ENCODE data around the gene NCOA4. TPM values are rescaled to one million over a fixed set of nuclear protein-coding genes. Genes with fewer than 3 reads are reported as not detected.

NCOA4 gene
- total and polyA plus RNA-seq, 2 donors (not counting 3 experiments of a cell fraction or from before 2014, with no cell fraction given): 62.1 to 127 TPM

DNA sequence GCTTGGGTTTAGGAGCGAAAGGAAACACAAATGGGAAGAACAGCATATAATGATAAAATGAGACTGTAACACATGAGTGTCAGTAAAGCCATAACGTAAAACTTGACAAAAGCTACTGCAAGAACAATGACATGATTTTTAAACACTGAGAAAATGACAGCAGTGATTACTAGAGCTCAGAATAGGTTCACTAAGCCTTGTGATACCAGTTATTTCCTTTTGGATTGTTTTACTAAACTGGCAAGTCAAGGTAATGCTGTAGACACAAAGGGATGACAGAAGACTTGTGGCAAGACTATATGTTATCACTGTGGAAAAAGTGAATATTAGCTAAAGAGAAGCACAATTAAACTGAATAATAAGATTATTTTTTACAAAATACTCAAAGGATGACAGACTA lies 12.7 kb downstream of the NCOA4 start:
- Histone ChIP-seq H3K9me3 (replicated peaks; ENCODE audit: control insufficient read depth, insufficient read depth, low read length) (no peaks in the 10 kb centered on the region), H3K4me3 (replicated peaks in 1 of 3; ENCODE audit: insufficient read depth in 1 of 3, low read depth in 1 of 3, low read length in 3 of 3) (no peak overlapping the region), H3K4me2 (ENCODE audit: insufficient read depth, low read length) (peak overlapping the region; percentile 81), H3K79me2 (ENCODE audit: control insufficient read depth, insufficient read depth, low read length) (peaks cover 80% of the 10 kb centered on the region), H3K36me3 (ENCODE audit: control insufficient read depth in 2 of 2, extremely low read depth in 1 of 2, insufficient read depth in 2 of 2, low read length in 2 of 2) (peaks cover 11 to 16% of the 10 kb centered on the region in 2 experiments), H3K4me1 (ENCODE audit: control insufficient read depth, extremely low read depth, insufficient read depth, low read length) (peaks cover 46% of the 10 kb centered on the region), H3K9ac (replicated peaks; ENCODE audit: extremely low read depth, insufficient read depth, low read length) (peak overlapping the region; percentile 57), H4K20me1 (replicated peaks; ENCODE audit: control insufficient read depth, extremely low read depth, insufficient read depth, low read length) (no peaks in the 10 kb centered on the region), H3K9me1 (replicated peaks; ENCODE audit: control insufficient read depth, extremely low read depth, insufficient read depth, low read length) (no peaks in the 10 kb centered on the region), H3K27ac (ENCODE audit: insufficient read depth, low read depth, low read length) (peak overlapping the region; percentile 81), H2AFZ (ENCODE audit: low read depth, low read length) (no peak overlapping the region), H3K27me3 (ENCODE audit: control insufficient read depth in 2 of 2, insufficient read depth in 2 of 2, low read length in 2 of 2) (no peaks in the 10 kb centered on the region)
- TF ChIP-seq JUN (IDR thresholded peaks at IDR 0.05; ENCODE audit: borderline replicate concordance, insufficient read depth, insufficient read length, low read depth): no peak
- no peak for TF ChIP-seq FOS (IDR thresholded peaks at IDR 0.05; ENCODE audit: borderline replicate concordance, insufficient read depth, low read length)
- no peak for TF ChIP-seq POLR2A (IDR thresholded peaks at IDR 0.05; ENCODE audit: low read depth, low read length)
- no peak for TF ChIP-seq GATA2 (IDR thresholded peaks at IDR 0.05; ENCODE audit: insufficient read depth, insufficient read length, low read depth, low read length)
- TF ChIP-seq, protein P1, sequence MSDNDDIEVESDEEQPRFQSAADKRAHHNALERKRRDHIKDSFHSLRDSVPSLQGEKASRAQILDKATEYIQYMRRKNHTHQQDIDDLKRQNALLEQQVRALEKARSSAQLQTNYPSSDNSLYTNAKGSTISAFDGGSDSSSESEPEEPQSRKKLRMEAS (IDR thresholded peaks at IDR 0.05; ENCODE audit: insufficient read depth, insufficient read length): no peak
- no peak for TF ChIP-seq EZH2 (IDR thresholded peaks at IDR 0.05; ENCODE audit: borderline replicate concordance, low read depth, low read length, severe bottlenecking)
- no peak for TF ChIP-seq MYC (IDR thresholded peaks at IDR 0.05; ENCODE audit: low read depth, low read length)
- TF ChIP-seq, protein P2, sequence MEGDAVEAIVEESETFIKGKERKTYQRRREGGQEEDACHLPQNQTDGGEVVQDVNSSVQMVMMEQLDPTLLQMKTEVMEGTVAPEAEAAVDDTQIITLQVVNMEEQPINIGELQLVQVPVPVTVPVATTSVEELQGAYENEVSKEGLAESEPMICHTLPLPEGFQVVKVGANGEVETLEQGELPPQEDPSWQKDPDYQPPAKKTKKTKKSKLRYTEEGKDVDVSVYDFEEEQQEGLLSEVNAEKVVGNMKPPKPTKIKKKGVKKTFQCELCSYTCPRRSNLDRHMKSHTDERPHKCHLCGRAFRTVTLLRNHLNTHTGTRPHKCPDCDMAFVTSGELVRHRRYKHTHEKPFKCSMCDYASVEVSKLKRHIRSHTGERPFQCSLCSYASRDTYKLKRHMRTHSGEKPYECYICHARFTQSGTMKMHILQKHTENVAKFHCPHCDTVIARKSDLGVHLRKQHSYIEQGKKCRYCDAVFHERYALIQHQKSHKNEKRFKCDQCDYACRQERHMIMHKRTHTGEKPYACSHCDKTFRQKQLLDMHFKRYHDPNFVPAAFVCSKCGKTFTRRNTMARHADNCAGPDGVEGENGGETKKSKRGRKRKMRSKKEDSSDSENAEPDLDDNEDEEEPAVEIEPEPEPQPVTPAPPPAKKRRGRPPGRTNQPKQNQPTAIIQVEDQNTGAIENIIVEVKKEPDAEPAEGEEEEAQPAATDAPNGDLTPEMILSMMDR (IDR thresholded peaks at IDR 0.05; ENCODE audit: extremely low read depth in 1 of 2, insufficient read depth in 1 of 2, low read depth in 1 of 2, low read length in 2 of 2): no peak
- FAIRE-seq (no peak), DNase-seq (ENCODE audit: low read depth, low spot score) (peak; percentile 54)
- intact Hi-C loops (cut with micrococcal nuclease): no loop called here
- CTCF ChIA-PET: interaction anchor here (1.0 to 3.9 kb wide), 6 partner anchors 9 to 767 kb away, joined by 3 to 18 read pairs (median 4); no protein-coding TSS in a partner anchor
- no TSS peak for BruUV-seq (replicated peaks)
- dilution Hi-C loops (cut with MboI; ENCODE audit: extremely low pct_ligation_motif_present, low sequenced_read_pairs): no loop called here
- POLR2A ChIA-PET: no interaction called here

Measured in endothelial cell of umbilical vein (primary cell).